Measurements from ENCODE around the gene AIG1.

DNA sequence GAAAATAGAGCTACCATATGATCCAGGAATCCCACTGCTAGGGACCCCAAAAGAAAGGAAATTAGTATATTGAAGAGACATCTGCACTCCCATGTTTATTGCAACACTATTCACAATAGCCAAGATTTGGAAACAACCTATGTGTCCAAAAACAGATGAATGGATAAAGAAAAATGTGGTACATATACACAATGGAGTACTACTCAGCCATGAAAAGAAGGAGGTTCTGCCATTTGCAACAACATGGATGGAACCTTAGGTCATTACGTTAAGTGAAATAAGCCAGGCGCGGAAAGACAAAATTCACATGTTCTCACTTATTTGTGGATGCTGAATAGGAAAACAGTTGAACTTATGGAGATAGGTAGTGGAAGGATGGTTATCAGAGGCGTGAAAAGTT is 252.5 kb downstream of the AIG1 start:
- no peak for TF ChIP-seq EZH2 (IDR thresholded peaks at IDR 0.05; ENCODE audit: borderline replicate concordance, low read depth, low read length, severe bottlenecking)
- TF ChIP-seq, protein P1, sequence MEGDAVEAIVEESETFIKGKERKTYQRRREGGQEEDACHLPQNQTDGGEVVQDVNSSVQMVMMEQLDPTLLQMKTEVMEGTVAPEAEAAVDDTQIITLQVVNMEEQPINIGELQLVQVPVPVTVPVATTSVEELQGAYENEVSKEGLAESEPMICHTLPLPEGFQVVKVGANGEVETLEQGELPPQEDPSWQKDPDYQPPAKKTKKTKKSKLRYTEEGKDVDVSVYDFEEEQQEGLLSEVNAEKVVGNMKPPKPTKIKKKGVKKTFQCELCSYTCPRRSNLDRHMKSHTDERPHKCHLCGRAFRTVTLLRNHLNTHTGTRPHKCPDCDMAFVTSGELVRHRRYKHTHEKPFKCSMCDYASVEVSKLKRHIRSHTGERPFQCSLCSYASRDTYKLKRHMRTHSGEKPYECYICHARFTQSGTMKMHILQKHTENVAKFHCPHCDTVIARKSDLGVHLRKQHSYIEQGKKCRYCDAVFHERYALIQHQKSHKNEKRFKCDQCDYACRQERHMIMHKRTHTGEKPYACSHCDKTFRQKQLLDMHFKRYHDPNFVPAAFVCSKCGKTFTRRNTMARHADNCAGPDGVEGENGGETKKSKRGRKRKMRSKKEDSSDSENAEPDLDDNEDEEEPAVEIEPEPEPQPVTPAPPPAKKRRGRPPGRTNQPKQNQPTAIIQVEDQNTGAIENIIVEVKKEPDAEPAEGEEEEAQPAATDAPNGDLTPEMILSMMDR (IDR thresholded peaks at IDR 0.05; ENCODE audit: borderline replicate concordance, extremely low read depth, low read length, poor library complexity, severe bottlenecking) = no peak
